ENCODE results near the gene TFPT. TPM values are rescaled to one million over a fixed set of nuclear protein-coding genes. Genes with fewer than 3 reads are reported as not detected.

The TFPT gene
- total and polyA plus RNA-seq, 4 donors, result 12.1 to 32.9 (median 22.6) TPM

- H3K36me3 ChIP-seq (ENCODE audit: control insufficient read depth in 4 of 4, insufficient read depth in 4 of 4, low read length in 4 of 4), result peaks cover 9 to 53% (median 14%) of the 10 kb centered on the region in 4 donors
- no peaks in the 10 kb centered on the region for H3K27me3 ChIP-seq (ENCODE audit: control insufficient read depth in 3 of 3, insufficient read depth in 3 of 3, low read length in 2 of 3)
- no peaks in the 10 kb centered on the region for H3K9me3 ChIP-seq (ENCODE audit: control insufficient read depth in 4 of 4, insufficient read depth in 3 of 4, low read length in 3 of 4)
- H3K27ac ChIP-seq (ENCODE audit: low read depth in 1 of 2, low read length in 1 of 2), result no peak overlapping the region
- ATAC-seq (ENCODE audit: insufficient read depth, low FRiP score) (no peak), DNase-seq (no peak)
- H3K4me3 ChIP-seq, result no peak overlapping the region
- TF ChIP-seq CTCF (IDR thresholded peaks at IDR 0.05; ENCODE audit: control extremely low read depth, extremely low read depth), result no peak
- peaks cover 4 to 20% (median 9%) of the 10 kb centered on the region in 5 donors for H3K4me1 ChIP-seq (ENCODE audit: control insufficient read depth in 5 of 5, insufficient read depth in 5 of 5, low read length in 5 of 5)
- H3K9ac ChIP-seq (ENCODE audit: insufficient read depth in 1 of 2, low read length in 2 of 2), result no peak overlapping the region
- WGBS, 2 donors, result 92 to 94% methylated on average over 3 of the region's 3 CpGs
Measured at GRCh38 chr19:54156953-54157352, 41.5 kb upstream of the TFPT start.

GRCh38 chr19:54156490-54156889, 41.0 kb upstream of the TFPT start:
- Histone ChIP-seq H3K36me3 (ENCODE audit: control insufficient read depth in 4 of 4, insufficient read depth in 4 of 4, low read length in 4 of 4) (peaks cover 9 to 58% (median 18%) of the 10 kb centered on the region in 4 donors), H3K27ac (ENCODE audit: low read depth in 1 of 2, low read length in 1 of 2) (no peak overlapping the region)
- ATAC-seq (ENCODE audit: insufficient read depth, low FRiP score), result no peak

GRCh38 chr19:54155694-54156093, 40.2 kb upstream of the TFPT start:
- DNase-seq (no peak), ATAC-seq (ENCODE audit: insufficient read depth, low FRiP score) (no peak)
- Histone ChIP-seq H3K36me3 (ENCODE audit: control insufficient read depth in 4 of 4, insufficient read depth in 4 of 4, low read length in 4 of 4) (peaks cover 9 to 62% (median 23%) of the 10 kb centered on the region in 4 donors), H3K27me3 (ENCODE audit: control insufficient read depth in 3 of 3, insufficient read depth in 3 of 3, low read length in 2 of 3) (no peaks in the 10 kb centered on the region), H3K9me3 (ENCODE audit: control insufficient read depth in 4 of 4, insufficient read depth in 3 of 4, low read length in 3 of 4) (no peaks in the 10 kb centered on the region), H3K27ac (ENCODE audit: low read depth in 1 of 2, low read length in 1 of 2) (peak overlapping the region in 1 of 2 donors; percentile 7), H3K4me1 (ENCODE audit: control insufficient read depth in 5 of 5, insufficient read depth in 5 of 5, low read length in 5 of 5) (peaks cover 4 to 14% (median 7%) of the 10 kb centered on the region in 5 donors), H3K4me3 (no peak overlapping the region), H3K9ac (ENCODE audit: insufficient read depth in 1 of 2, low read length in 2 of 2) (no peak overlapping the region)
- 73 to 81% methylated on average over 19 of the region's 19 CpGs for WGBS, 2 donors
- no peak for TF ChIP-seq CTCF (IDR thresholded peaks at IDR 0.05; ENCODE audit: control extremely low read depth, extremely low read depth)

More at GRCh38 chr19:54156490-54156889, 41.0 kb upstream of the TFPT start:
- no peak for TF ChIP-seq CTCF (IDR thresholded peaks at IDR 0.05; ENCODE audit: control extremely low read depth, extremely low read depth)
- no peak overlapping the region for H3K9ac ChIP-seq (ENCODE audit: insufficient read depth in 1 of 2, low read length in 2 of 2)
- H3K4me3 ChIP-seq, result no peak overlapping the region
- no peaks in the 10 kb centered on the region for H3K27me3 ChIP-seq (ENCODE audit: control insufficient read depth in 3 of 3, insufficient read depth in 3 of 3, low read length in 2 of 3)
- peaks cover 4 to 20% (median 9%) of the 10 kb centered on the region in 5 donors for H3K4me1 ChIP-seq (ENCODE audit: control insufficient read depth in 5 of 5, insufficient read depth in 5 of 5, low read length in 5 of 5)
- no peak for DNase-seq
- WGBS, 2 donors, result 84 to 89% methylated on average over 8 to 11 of the region's 11 CpGs
- H3K9me3 ChIP-seq (ENCODE audit: control insufficient read depth in 4 of 4, insufficient read depth in 3 of 4, low read length in 3 of 4), result no peaks in the 10 kb centered on the region
